GM19239 (cell line): Measurements from ENCODE around the gene KDM7A.

Experiments
- DNase-seq: peaks from one replicate; pipeline ENCODE4 v3.0.0; 2011; ENCODE audit warnings: low spot score; ENCODE audit not compliant: insufficient read length
- FAIRE-seq: peaks from 2 replicates; lab custom pipeline; 2011; peaks lifted over from hg19 to GRCh38; lab: Jason Lieb, UNC

Gene KDM7A

DNA sequence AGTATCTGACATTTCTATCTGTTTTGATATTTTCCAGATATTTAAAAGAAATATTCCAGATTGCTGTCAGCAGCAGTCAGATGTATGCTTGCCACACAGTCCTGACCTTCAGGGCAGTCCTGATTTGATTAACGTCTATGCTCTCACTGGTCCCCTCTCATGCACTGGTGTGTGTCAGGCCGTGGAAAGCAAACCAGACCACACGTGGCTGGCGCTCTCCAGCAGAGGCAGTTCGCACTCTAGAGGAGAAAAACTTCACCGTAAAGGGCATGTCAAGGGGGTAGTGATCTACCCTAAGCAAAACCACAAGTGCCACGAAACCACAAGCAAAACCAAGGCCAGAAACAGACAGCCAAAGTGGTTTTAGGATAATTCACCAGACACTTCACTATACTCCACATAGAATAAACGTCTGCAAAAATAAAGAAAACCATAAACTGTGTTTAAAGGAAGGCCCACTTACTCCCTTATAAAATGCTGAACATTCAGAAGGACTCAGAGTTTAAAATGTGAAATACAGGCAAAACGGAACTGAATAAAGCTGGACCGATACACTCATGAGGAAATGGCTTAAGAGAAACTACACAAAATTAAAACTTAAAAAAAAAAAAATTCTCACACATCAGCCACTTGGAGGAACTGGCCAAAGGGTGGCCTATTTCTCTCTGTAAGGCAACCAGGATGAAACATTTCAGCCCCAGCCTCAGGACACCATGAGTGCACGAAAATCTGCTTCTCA, 140.4 kb downstream of the KDM7A start:
- no peak for DNase-seq
- FAIRE-seq: no peak

GRCh38 chr7:140035400-140036223, 141.2 kb downstream of the KDM7A start:
- FAIRE-seq (no peak), DNase-seq (no peak)
